K562 (cell line): ENCODE data around the gene SIMC1. TPM values are rescaled to one million over a fixed set of nuclear protein-coding genes. Genes with fewer than 3 reads are reported as not detected.
"Not testable (repeated sequence)": the region's sequence is repeated elsewhere in the genome, so short reads cannot be mapped to it uniquely, and the experiment has no call there.

Experiments
- ATAC-seq: fragments of 200-7000 bp; cut with Tn5 transposase; 3 replicates; pipeline ENCODE4 v1.9.1; 2020; ENCODE audit warnings: moderate library complexity
- BruUV-seq: library from RNA; stranded (reverse); fragments of 400-500 nt; replicated peaks from 2 replicates; lab custom pipeline; 2021; lab: Mats Ljungman, UMichigan
- CTCF ChIA-PET: fragments of 300-600 bp; formaldehyde crosslinking; extraction: SDS; loops from one replicate; lab custom pipeline; 2021; ENCODE audit warnings: low intra/inter-chr PET ratio; lab: Yijun Ruan, JAX
- POLR2A ChIA-PET: fragments of 300-600, 350-650 bp; sonication (Branson Sonifier 250); formaldehyde crosslinking; extraction: SDS; loops from one replicate; lab custom pipeline; 2021; ENCODE audit warnings: antibody characterized with exemption, inconsistent platforms; lab: Yijun Ruan, JAX
- DNase-seq, 4 experiments: peaks; one replicate each; pipeline versions ENCODE4 v3.0.0 to v3.0.0-alpha.2; 2011 to 2018; ENCODE audit warnings: low spot score in 3 of 4, mixed read lengths in 3 of 4; ENCODE audit errors: extremely low read depth in 1 of 4
- FAIRE-seq: peaks from 2 replicates; lab custom pipeline; 2011; peaks lifted over from hg19 to GRCh38; lab: Jason Lieb, UNC
- H2AFZ ChIP-seq: 2 replicates; pipeline ENCODE4 v1.6.0; 2011; ENCODE audit warnings: low read depth, low read length, control low read depth, inconsistent platforms
- H3K27ac ChIP-seq: fragments of 200-600 bp; 3 replicates; pipeline ENCODE4 v1.8.0; 2011; ENCODE audit warnings: low read depth, mild to moderate bottlenecking, control low read depth, inconsistent platforms, low read length, moderate library complexity, mixed read lengths; ENCODE audit errors: extremely low read depth
- H3K27me3 ChIP-seq, 2 experiments: fragments of 300-600 bp in 1 of 2; 2 replicates in 1 of 2; 3 replicates in 1 of 2; pipeline versions ENCODE4 v1.6.0 to v1.8.0; 2011; ENCODE audit warnings: inconsistent platforms in 2 of 2, low read length in 2 of 2, mild to moderate bottlenecking in 1 of 2, mixed read lengths in 1 of 2, moderate library complexity in 1 of 2; ENCODE audit not compliant: control insufficient read depth in 2 of 2, insufficient read depth in 2 of 2
- H3K36me3 ChIP-seq: fragments of 300-600 bp; 3 replicates; pipeline ENCODE4 v1.8.0; 2011; ENCODE audit warnings: mild to moderate bottlenecking, low read length, inconsistent platforms; ENCODE audit not compliant: control insufficient read depth, insufficient read depth
- H3K4me1 ChIP-seq, 2 experiments: fragments of 200-600 bp in 1 of 2; replicated peaks in 1 of 2; 2 replicates in 1 of 2; 3 replicates in 1 of 2; pipeline versions ENCODE4 v1.5.1 to v1.8.0; 2011; ENCODE audit warnings: inconsistent platforms in 2 of 2, low read length in 2 of 2, mild to moderate bottlenecking in 1 of 2, mixed read lengths in 1 of 2, moderate library complexity in 1 of 2; ENCODE audit not compliant: control insufficient read depth in 2 of 2, insufficient read depth in 2 of 2
- H3K4me2 ChIP-seq: 2 replicates; pipeline ENCODE4 v1.6.1; 2011; ENCODE audit warnings: low read length, control low read depth, inconsistent platforms, mixed read lengths; ENCODE audit not compliant: insufficient read depth
- H3K4me3 ChIP-seq: fragments of 200-600 bp; sonication (generic), shearing (Covaris generic); 2 replicates; pipeline ENCODE4 v1.5.1; 2016; ENCODE audit warnings: control low read depth, inconsistent platforms
- H3K79me2 ChIP-seq: fragments of 200-600 bp; 3 replicates; pipeline ENCODE4 v1.8.0; 2011; ENCODE audit warnings: low read length, inconsistent platforms; ENCODE audit not compliant: control insufficient read depth, insufficient read depth
- H3K9ac ChIP-seq, 2 experiments: 2 replicates each; pipeline versions ENCODE4 v1.6.0 to v1.6.1; 2011; ENCODE audit warnings: low read depth in 2 of 2, low read length in 2 of 2, control low read depth in 1 of 2, inconsistent platforms in 1 of 2, mild to moderate bottlenecking in 1 of 2, mixed read lengths in 1 of 2; ENCODE audit not compliant: insufficient read depth in 1 of 2
- H3K9me1 ChIP-seq: one replicate; pipeline ENCODE4 v1.6.0; 2011; ENCODE audit warnings: inconsistent platforms, mild to moderate bottlenecking, low read length, moderate library complexity; ENCODE audit not compliant: control insufficient read depth, insufficient read depth
- H3K9me3 ChIP-seq: replicated peaks from 2 replicates; pipeline ENCODE4 v1.5.1; 2011; ENCODE audit warnings: low read depth, low read length, inconsistent platforms; ENCODE audit not compliant: control insufficient read depth, insufficient read depth
- H4K20me1 ChIP-seq: replicated peaks from 2 replicates; pipeline ENCODE4 v1.6.1; 2011; ENCODE audit warnings: low read length, inconsistent platforms, mixed read lengths; ENCODE audit not compliant: control insufficient read depth, insufficient read depth
- ADNP ChIP-seq: fragments of 200-800 bp; sonication (Bioruptor generic); IDR thresholded peaks from 2 replicates; pipeline ENCODE4 v1.6.1; 2016; ENCODE audit warnings: missing genetic modification characterization, missing compliant biosample characterization
- CREM ChIP-seq: IDR thresholded peaks from 2 replicates; pipeline ENCODE4 v1.6.1; 2014; ENCODE audit warnings: antibody characterized with exemption, low read depth
- CTBP1 ChIP-seq: fragments of 450-650 bp; IDR thresholded peaks from 2 replicates; pipeline ENCODE4 v1.6.1; 2016; ENCODE audit warnings: borderline replicate concordance
- HDAC3 ChIP-seq: fragments of 450-650 bp; IDR thresholded peaks from 2 replicates; pipeline ENCODE4 v1.6.1; 2018; ENCODE audit warnings: borderline replicate concordance, mild to moderate bottlenecking, moderate library complexity; ENCODE audit not compliant: partially characterized antibody
- RB1 ChIP-seq: fragments of 450-650 bp; IDR thresholded peaks from 2 replicates; pipeline ENCODE4 v1.6.1; 2017; ENCODE audit warnings: low read depth, mild to moderate bottlenecking
- TARDBP ChIP-seq: fragments of 450-650 bp; IDR thresholded peaks from 2 replicates; pipeline ENCODE4 v1.6.1; 2016
- TEAD1 ChIP-seq, 2 experiments: fragments of 450-650 bp in 1 of 2; sonication (generic) in 1 of 2; formaldehyde crosslinking; IDR thresholded peaks; 2 replicates each; pipeline versions ENCODE4 v1.4.0 to v1.8.0; 2020 to 2022; ENCODE audit warnings: mild to moderate bottlenecking in 2 of 2, missing genetic modification reagents in 1 of 2
- ZBTB11 ChIP-seq, 3 experiments: fragments of 200-800 bp in 1 of 3; fragments of 250-450 bp in 1 of 3; fragments of 450-650 bp in 1 of 3; sonication (Bioruptor Pico) in 1 of 3; sonication (Bioruptor generic) in 1 of 3; formaldehyde crosslinking in 1 of 3; IDR thresholded peaks; 2 replicates each; pipeline versions ENCODE4 v1.6.1 to v1.8.0; 2016 to 2022; ENCODE audit warnings: mild to moderate bottlenecking in 2 of 3, missing genetic modification characterization in 2 of 3, missing compliant biosample characterization in 1 of 3, moderate library complexity in 1 of 3
- ZBTB2 ChIP-seq: fragments of 450-650 bp; IDR thresholded peaks from 2 replicates; pipeline ENCODE4 v1.6.1; 2016; ENCODE audit warnings: antibody characterized with exemption
- WGBS: fragments of 100-300 bp; shearing (Covaris generic); methylation state at CpG from one replicate; pipeline ENCODE4 v1.1.6; 2016; ENCODE audit warnings: low coverage, mixed read lengths; ENCODE audit not compliant: insufficient coverage; ENCODE audit errors: missing lambda C conversion rate; 5-methylcytosine and 5-hydroxymethylcytosine counted together
- in situ Hi-C: fragments of 300-500 bp; cut with MboI; formaldehyde crosslinking; loops from 4 replicates; pipeline ENCODE4 v1.15.0; 2018; ENCODE audit warnings: inconsistent platforms, mixed read lengths
- intact Hi-C: fragments of 100-400 bp; cut with micrococcal nuclease; formaldehyde crosslinking; loops from 2 replicates; pipeline ENCODE4 v1.14.2; 2022
- polyA plus RNA-seq, 8 experiments: library from polyadenylated mRNA; depleted of rRNA in 4 of 8; stranded (reverse) in 5 of 8; unstranded in 3 of 8; fragments of >200 nt; fragmentation: Nextera tagmentation in 2 of 8; fragmentation: Illumina TruSeq in 1 of 8; extraction: Ambion mirVana in 2 of 8; extraction: Trizol in 1 of 8; gene quantifications; 2 replicates each; pipeline versions ENCODE4 v1.2.1 to v1.2.3, GENCODE V29; 2011 to 2014; ENCODE audit warnings: inconsistent platforms in 1 of 8, missing spikeins in 1 of 8
- total RNA-seq, 7 experiments: library from RNA; depleted of rRNA in 6 of 7; stranded (reverse); fragments of >200 nt in 6 of 7; fragmentation: Illumina TruSeq in 2 of 7; extraction: Trizol in 2 of 7; gene quantifications; 2 replicates each; pipeline versions ENCODE4 v1.2.1 to v1.2.3, GENCODE V29; 2011 to 2021; ENCODE audit warnings: low replicate concordance in 1 of 7

The SIMC1 gene
- total and polyA plus RNA-seq, 9 of the 15 experiments (the other 6 are each of a cell fraction or from before 2014, with no cell fraction given): 7.2 to 36.3 (median 14.7) TPM

GRCh38 chr5:176196781-176197180 lies 41.4 kb upstream of the SIMC1 start:
- FAIRE-seq, H3K9me1 ChIP-seq, intact Hi-C loops, H4K20me1 ChIP-seq, BruUV-seq, CTCF ChIA-PET, H3K4me3 ChIP-seq, H2AFZ ChIP-seq, DNase-seq, H3K36me3 ChIP-seq, in situ Hi-C loops, H3K79me2 ChIP-seq, H3K27me3 ChIP-seq, H3K9me3 ChIP-seq, POLR2A ChIA-PET, H3K27ac ChIP-seq: not testable (repeated sequence)
- ATAC-seq: peak; percentile 41
- Histone ChIP-seq H3K9ac (peak overlapping the region in 1 of 2 experiments; percentile 26; a peak in 2 of 4 replicates), H3K4me1 (peaks cover 4 to 31% of the 10 kb centered on the region in 2 experiments; a peak in 4 of 5 replicates), H3K4me2 (peak overlapping the region; percentile 5; the same call in 1 of the 2 replicates)
- 0 out of 2 replicates have a peak, but pooled peaks have one; percentile 25 for TF ChIP-seq ADNP (tag)
- WGBS: 5% methylated on average over 3 of the region's 7 CpGs

GRCh38 chr5:176197234-176197858 lies 40.9 kb upstream of the SIMC1 start:
- WGBS: 3% methylated on average over 6 of the region's 6 CpGs
- H3K79me2 ChIP-seq, H2AFZ ChIP-seq, intact Hi-C loops, H3K4me3 ChIP-seq, H3K9me3 ChIP-seq, BruUV-seq, CTCF ChIA-PET, H3K27me3 ChIP-seq, H3K9ac ChIP-seq, in situ Hi-C loops, H3K27ac ChIP-seq, H3K4me2 ChIP-seq, H3K36me3 ChIP-seq, H3K9me1 ChIP-seq, H4K20me1 ChIP-seq: not testable (repeated sequence)
- peak; percentile 88 for ATAC-seq
- DNase-seq: peak; percentile 48 to 95 (median 56)
- POLR2A ChIA-PET: interaction anchor here (0.6 kb wide), 1 partner anchor 9 kb away, joined by 3 read pairs; no protein-coding TSS in a partner anchor
- peak; percentile 99 for FAIRE-seq
- peaks cover 4 to 26% of the 10 kb centered on the region in 2 experiments; a peak in 4 of 5 replicates for H3K4me1 ChIP-seq
- peak; percentile 93 for TF ChIP-seq HDAC3
- TF ChIP-seq ZBTB11 (CRISPR knock-in tag; IDR thresholded peaks at IDR 0.05): peak in 1 of 3 experiments; percentile 52; a peak in 1 of 6 replicates
- TF ChIP-seq CTBP1: peak; percentile 86
- peak; percentile 52; the same call in 1 of the 2 replicates for TF ChIP-seq ZBTB2
- TF ChIP-seq RB1: 0 out of 2 replicates have a peak, but pooled peaks have one; percentile 27
- TF ChIP-seq TEAD1 (CRISPR knock-in tag; IDR thresholded peaks at IDR 0.05): peak in 1 of 2 experiments; percentile 61; a peak in 2 of 4 replicates
- peak; percentile 57; the same call in 1 of the 2 replicates for TF ChIP-seq CREM
- 0 out of 2 replicates have a peak, but pooled peaks have one; percentile 24 for TF ChIP-seq TARDBP
